Thoracic aorta (tissue), 2 donors: Measurements from ENCODE around the gene POTEB2. TPM values are rescaled to one million over a fixed set of nuclear protein-coding genes. Genes with fewer than 3 reads are reported as not detected.
"Not testable (repeated sequence)": the region's sequence is repeated elsewhere in the genome, so short reads cannot be mapped to it uniquely, and the experiment has no call there.

Source experiments
- ATAC-seq: fragments of 150-250 bp; one replicate; pipeline ENCODE4 v1.8.0; 2017; ENCODE audit warnings: low read depth; ENCODE audit not compliant: insufficient number of reproducible peaks, low FRiP score
- DNase-seq: peaks from one replicate; pipeline ENCODE4 v3.0.0-alpha.2; 2020; ENCODE audit warnings: low spot score
- H3K27ac ChIP-seq, 2 donors: fragments of 200-600 bp; sonication (generic); 1 replicate in 1 of 2; 2 replicates in 1 of 2; pipeline ENCODE4 v1.5.1; 2016; ENCODE audit warnings: mild to moderate bottlenecking in 2 of 2, moderate library complexity in 2 of 2
- H3K27me3 ChIP-seq: fragments of 200-600 bp; sonication (generic); replicated peaks from 2 replicates; pipeline ENCODE4 v1.6.0; 2016; ENCODE audit warnings: mild to moderate bottlenecking; ENCODE audit not compliant: insufficient read depth
- H3K36me3 ChIP-seq: fragments of 200-600 bp; sonication (generic); one replicate; pipeline ENCODE4 v1.5.1; 2016
- H3K4me1 ChIP-seq, 2 donors: fragments of 200-600 bp; sonication (generic); 1 replicate in 1 of 2; 2 replicates in 1 of 2; pipeline versions ENCODE4 v1.5.1 to v1.6.0; 2016; ENCODE audit warnings: low read depth in 2 of 2, mild to moderate bottlenecking in 1 of 2; ENCODE audit not compliant: control insufficient read depth in 1 of 2
- H3K4me3 ChIP-seq: fragments of 200-600 bp; sonication (generic); 2 replicates; pipeline ENCODE4 v1.5.1; 2016; ENCODE audit warnings: mild to moderate bottlenecking
- H3K9me3 ChIP-seq: fragments of 200-600 bp; sonication (generic); 2 replicates; pipeline ENCODE4 v1.5.1; 2016
- total RNA-seq, 2 donors: library from RNA; depleted of rRNA; stranded (reverse); fragments of >200 nt; gene quantifications; one replicate each; pipeline versions ENCODE4 v1.1.0 to v1.2.3, GENCODE V29; 2016

The POTEB2 gene
- total RNA-seq = not detected

DNA sequence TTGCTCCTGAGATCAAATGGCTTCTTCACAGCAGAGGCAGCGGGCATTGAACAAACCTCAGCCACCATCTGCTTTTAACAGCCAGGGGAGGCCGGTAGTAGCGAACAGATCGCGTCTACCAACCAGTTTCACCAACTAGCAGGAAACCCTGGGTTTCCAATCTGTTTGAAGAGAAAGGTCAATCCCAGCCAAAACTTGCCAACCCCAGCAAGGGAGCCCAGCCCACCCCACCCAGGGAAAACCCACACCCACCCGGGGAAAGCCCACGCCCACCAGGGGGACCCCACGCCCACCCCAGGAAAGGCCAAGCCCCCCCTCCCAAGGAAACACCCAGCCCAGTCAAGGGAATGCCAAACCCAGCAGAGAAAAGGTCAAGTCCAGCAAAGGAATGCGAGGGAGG is at the start of gene POTEB2:
TSS of gene POTEB2 (minus strand) at position 101 of the 400 bp plus-strand sequence. CDS start at position 68, 33 bp downstream.
- not testable (repeated sequence) for H3K4me1 ChIP-seq, ATAC-seq, H3K27me3 ChIP-seq, H3K27ac ChIP-seq, H3K9me3 ChIP-seq, H3K4me3 ChIP-seq, H3K36me3 ChIP-seq, DNase-seq

DNA sequence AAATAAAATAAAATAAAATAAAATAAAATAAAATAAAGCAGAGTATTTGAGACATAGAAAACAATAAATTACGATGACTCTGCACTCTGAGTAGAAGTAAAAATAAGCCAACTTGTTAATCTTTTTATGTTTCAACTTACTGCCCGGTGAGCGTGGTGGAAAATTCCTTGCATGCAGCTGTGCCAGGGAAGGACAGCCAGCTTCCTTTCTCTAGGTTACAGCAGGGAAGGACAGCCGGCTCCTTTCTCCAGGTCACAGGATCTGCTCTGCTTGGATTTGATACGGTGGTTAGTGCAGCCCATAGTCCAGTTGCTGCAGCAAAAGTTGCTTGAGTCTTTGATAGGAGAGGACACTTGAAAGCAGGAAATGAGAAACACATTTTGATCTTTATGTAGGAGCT is 13.8 kb upstream of the POTEB2 start:
- not testable (repeated sequence) for DNase-seq, H3K36me3 ChIP-seq, H3K9me3 ChIP-seq, H3K27ac ChIP-seq, H3K27me3 ChIP-seq, ATAC-seq, H3K4me1 ChIP-seq, H3K4me3 ChIP-seq

DNA sequence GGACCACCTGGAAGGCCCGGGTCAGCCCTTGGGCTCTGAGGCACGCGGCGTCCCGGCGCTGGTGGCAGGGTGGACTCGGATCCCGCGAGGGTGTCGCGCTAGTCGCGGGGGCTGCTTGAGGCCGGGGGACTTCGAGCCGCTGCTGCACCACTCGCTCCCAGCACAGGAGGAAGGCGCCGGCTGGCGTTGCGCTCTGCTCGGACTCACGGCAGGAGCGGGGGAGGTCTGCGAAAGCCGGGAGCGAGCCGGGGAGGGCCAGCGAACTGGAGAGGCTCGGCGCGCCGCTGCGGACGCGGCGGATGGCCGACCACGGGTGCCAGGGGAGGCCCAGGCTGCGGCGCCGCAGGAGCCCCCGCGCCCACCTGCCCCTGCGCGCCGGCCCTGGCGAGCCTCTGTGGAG is 12.3 kb upstream of the POTEB2 start:
- not testable (repeated sequence) for H3K4me3 ChIP-seq, H3K27ac ChIP-seq, DNase-seq, H3K4me1 ChIP-seq, ATAC-seq, H3K9me3 ChIP-seq, H3K27me3 ChIP-seq, H3K36me3 ChIP-seq

DNA sequence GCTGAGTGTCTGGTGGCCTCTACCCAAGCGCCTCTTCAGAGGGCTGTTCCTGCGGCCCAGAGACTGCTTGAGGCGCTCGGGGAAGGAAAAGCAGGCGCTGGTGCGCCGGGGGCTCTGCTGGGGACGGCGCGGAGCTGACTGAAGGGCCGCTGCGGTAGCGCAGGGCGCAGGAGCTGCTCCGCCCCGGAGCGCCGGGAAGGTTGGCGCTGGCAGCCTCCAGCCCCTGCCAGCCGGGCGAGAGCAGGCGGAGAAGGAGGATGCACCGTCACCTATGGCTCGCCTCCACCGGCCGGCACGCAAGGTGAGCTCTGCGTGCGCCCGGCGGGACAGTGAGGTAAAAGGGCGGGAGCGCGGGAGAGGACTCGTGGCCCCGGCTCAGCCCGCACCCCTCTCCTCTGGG is 11.7 kb upstream of the POTEB2 start:
- not testable (repeated sequence) for H3K27ac ChIP-seq, H3K36me3 ChIP-seq, H3K27me3 ChIP-seq, H3K4me1 ChIP-seq, H3K9me3 ChIP-seq, ATAC-seq, H3K4me3 ChIP-seq, DNase-seq
